Measurements from ENCODE around the gene ANKRD27. TPM values are rescaled to one million over a fixed set of nuclear protein-coding genes. Genes with fewer than 3 reads are reported as not detected.
"Not testable (repeated sequence)": the region's sequence is repeated elsewhere in the genome, so short reads cannot be mapped to it uniquely, and the experiment has no call there.

Gene ANKRD27
- total RNA-seq, 2 experiments from 2014 or later: 16.5 to 17.6 TPM

DNA sequence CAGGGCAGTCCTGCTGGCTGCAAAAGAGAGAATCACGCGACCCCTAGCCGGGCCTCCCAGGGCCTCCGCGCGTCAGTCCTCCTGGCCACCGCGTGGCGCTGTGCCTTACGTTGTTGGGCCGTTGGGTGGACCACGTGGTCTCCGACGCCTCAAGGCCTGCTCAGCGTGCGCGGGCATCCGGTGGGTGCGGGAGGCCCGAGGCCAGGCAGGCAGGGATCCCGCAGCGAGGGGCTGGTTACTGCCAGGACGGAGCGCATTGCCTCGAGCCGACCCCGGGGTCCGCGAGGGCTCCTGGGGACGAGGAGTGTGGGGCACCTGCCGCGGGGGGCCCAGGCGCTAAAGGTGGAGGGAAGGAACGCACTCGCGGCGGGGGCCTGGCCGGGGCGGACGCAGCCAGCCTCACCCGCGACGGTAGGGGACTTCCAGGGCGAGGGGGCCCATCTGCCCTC is 44.7 kb upstream of the ANKRD27 start, which contains the start of gene TDRD12:
TDRD12 (plus strand) TSS at position 157 of the 449 bp plus-strand sequence. CDS start 306 bp downstream, outside the sequence.
- no peak within 1 kb of the TSS for H3K27ac Mint-ChIP-seq
- POLR2A ChIA-PET: no interaction called here
- CTCF ChIA-PET: no interaction called here
- intact Hi-C loops (cut with DNase I, micrococcal nuclease): no loop called here
- Histone ChIP-seq H3K4me3 (ENCODE audit: low read length) (no peak within 1 kb of the TSS), H3K4me1 (ENCODE audit: insufficient read depth, low read length) (no peaks in the 10 kb centered on the region), H3K27me3 (ENCODE audit: control insufficient read depth in 1 of 2, insufficient read depth in 2 of 2, low read length in 2 of 2) (no peaks in the 10 kb centered on the region), H3K9me3 (ENCODE audit: control insufficient read depth in 1 of 2, insufficient read depth in 1 of 2, low read length in 2 of 2) (peaks cover 0 to 10% of the 10 kb centered on the region in 2 experiments), H3K27ac (ENCODE audit: low read depth in 1 of 2, low read length in 2 of 2) (no peak within 1 kb of the TSS), H3K36me3 (ENCODE audit: insufficient read depth, low read length) (no peaks in the 10 kb centered on the region)
- H3K9me3 Mint-ChIP-seq: no peaks in the 10 kb centered on the region
- TF ChIP-seq, protein P1, sequence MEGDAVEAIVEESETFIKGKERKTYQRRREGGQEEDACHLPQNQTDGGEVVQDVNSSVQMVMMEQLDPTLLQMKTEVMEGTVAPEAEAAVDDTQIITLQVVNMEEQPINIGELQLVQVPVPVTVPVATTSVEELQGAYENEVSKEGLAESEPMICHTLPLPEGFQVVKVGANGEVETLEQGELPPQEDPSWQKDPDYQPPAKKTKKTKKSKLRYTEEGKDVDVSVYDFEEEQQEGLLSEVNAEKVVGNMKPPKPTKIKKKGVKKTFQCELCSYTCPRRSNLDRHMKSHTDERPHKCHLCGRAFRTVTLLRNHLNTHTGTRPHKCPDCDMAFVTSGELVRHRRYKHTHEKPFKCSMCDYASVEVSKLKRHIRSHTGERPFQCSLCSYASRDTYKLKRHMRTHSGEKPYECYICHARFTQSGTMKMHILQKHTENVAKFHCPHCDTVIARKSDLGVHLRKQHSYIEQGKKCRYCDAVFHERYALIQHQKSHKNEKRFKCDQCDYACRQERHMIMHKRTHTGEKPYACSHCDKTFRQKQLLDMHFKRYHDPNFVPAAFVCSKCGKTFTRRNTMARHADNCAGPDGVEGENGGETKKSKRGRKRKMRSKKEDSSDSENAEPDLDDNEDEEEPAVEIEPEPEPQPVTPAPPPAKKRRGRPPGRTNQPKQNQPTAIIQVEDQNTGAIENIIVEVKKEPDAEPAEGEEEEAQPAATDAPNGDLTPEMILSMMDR (IDR thresholded peaks at IDR 0.05): no peak
- H3K4me3 Mint-ChIP-seq: no peak within 1 kb of the TSS
- peaks cover 8% of the 10 kb centered on the region for H3K36me3 Mint-ChIP-seq (ENCODE audit: low read depth)
- ATAC-seq (ENCODE audit: poor library complexity) (no peak), DNase-seq (peak in 1 of 14 experiments; percentile 19)
- no peaks in the 10 kb centered on the region for H3K27me3 Mint-ChIP-seq
- H3K4me1 Mint-ChIP-seq (ENCODE audit: low read depth): no peaks in the 10 kb centered on the region

GRCh38 chr19:32718286-32718685 is 43.3 kb upstream of the ANKRD27 start:
- no peak overlapping the region for H3K4me3 ChIP-seq (ENCODE audit: low read length)
- Mint-ChIP-seq H3K9me3 (no peaks in the 10 kb centered on the region), H3K4me1 (ENCODE audit: low read depth) (no peaks in the 10 kb centered on the region), H3K27me3 (no peaks in the 10 kb centered on the region), H3K27ac (no peak overlapping the region), H3K4me3 (no peak overlapping the region), H3K36me3 (ENCODE audit: low read depth) (peaks cover 15% of the 10 kb centered on the region)
- CTCF ChIA-PET: no interaction called here
- H3K36me3 ChIP-seq (ENCODE audit: insufficient read depth, low read length): peaks cover 6% of the 10 kb centered on the region
- H3K27ac ChIP-seq (ENCODE audit: low read depth in 1 of 2, low read length in 2 of 2): no peak overlapping the region
- ATAC-seq (ENCODE audit: poor library complexity) (no peak), DNase-seq (no peak)
- H3K27me3 ChIP-seq (ENCODE audit: control insufficient read depth in 1 of 2, insufficient read depth in 2 of 2, low read length in 2 of 2): no peaks in the 10 kb centered on the region
- POLR2A ChIA-PET: interaction anchor here (0.7 kb wide), 1 partner anchor 571 kb away, joined by 3 read pairs; no protein-coding TSS in a partner anchor
- intact Hi-C loops (cut with DNase I, micrococcal nuclease): no loop called here
- H3K9me3 ChIP-seq (ENCODE audit: control insufficient read depth in 1 of 2, insufficient read depth in 1 of 2, low read length in 2 of 2): peaks cover 0 to 10% of the 10 kb centered on the region in 2 experiments
- TF ChIP-seq, protein P1 (IDR thresholded peaks at IDR 0.05): no peak
- no peaks in the 10 kb centered on the region for H3K4me1 ChIP-seq (ENCODE audit: insufficient read depth, low read length)

DNA sequence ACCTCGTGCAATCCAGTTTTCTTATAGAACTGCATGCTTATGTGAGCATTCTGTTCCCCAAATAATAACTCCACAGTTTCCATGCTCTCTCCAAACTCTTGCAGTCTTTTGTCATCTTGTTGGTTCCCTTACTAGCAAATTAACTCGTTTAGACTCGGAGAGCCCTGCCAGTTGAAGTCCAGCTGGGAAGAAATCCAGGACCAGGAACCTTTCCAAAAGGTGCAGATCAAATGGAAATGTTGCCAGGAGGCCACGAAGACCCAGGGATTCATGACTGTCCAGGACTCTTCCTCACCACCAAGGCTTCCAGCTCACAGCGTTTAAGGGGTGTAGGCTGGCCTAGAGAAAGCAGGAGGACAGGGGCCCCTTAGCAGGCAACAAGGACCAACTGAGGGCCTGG is 42.5 kb upstream of the ANKRD27 start:
- CTCF ChIA-PET: no interaction called here
- peaks cover 11% of the 10 kb centered on the region for H3K36me3 ChIP-seq (ENCODE audit: insufficient read depth, low read length)

DNA sequence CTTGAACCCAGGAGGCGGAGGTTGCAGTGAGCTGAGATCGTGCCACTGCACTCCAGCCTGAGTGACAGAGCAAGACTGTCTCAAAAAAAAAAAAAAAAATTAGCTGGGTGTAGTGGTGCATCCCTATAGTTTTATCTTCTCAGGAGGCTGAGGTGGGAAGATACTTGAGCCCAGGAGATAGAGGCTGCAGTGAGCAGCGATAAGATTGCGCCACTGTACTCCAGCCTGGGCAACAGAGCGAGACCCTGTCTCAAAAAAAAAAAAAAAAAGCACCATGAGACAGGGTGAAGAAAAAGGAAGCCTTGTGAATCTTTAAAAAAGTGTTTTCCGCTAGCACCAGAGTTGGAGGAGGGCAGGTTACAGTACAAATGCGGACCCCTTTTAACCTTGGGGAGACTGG is 41.2 kb upstream of the ANKRD27 start:
- CTCF ChIA-PET; H3K27ac Mint-ChIP-seq; H3K27me3 Mint-ChIP-seq; H3K4me1 ChIP-seq (ENCODE audit: insufficient read depth, low read length); H3K9me3 ChIP-seq (ENCODE audit: control insufficient read depth in 1 of 2, insufficient read depth in 1 of 2, low read length in 2 of 2); H3K9me3 Mint-ChIP-seq; H3K4me3 Mint-ChIP-seq; intact Hi-C loops (cut with DNase I, micrococcal nuclease); DNase-seq; H3K4me1 Mint-ChIP-seq (ENCODE audit: low read depth); ATAC-seq (ENCODE audit: poor library complexity); H3K27me3 ChIP-seq (ENCODE audit: control insufficient read depth in 1 of 2, insufficient read depth in 2 of 2, low read length in 2 of 2); POLR2A ChIA-PET; H3K27ac ChIP-seq (ENCODE audit: low read depth in 1 of 2, low read length in 2 of 2); H3K4me3 ChIP-seq (ENCODE audit: low read length): not testable (repeated sequence)
- H3K36me3 Mint-ChIP-seq (ENCODE audit: low read depth): peaks cover 25% of the 10 kb centered on the region
- peaks cover 21% of the 10 kb centered on the region for H3K36me3 ChIP-seq (ENCODE audit: insufficient read depth, low read length)

More for the DNA sequence above, 42.5 kb upstream of the ANKRD27 start:
- Mint-ChIP-seq H3K9me3 (no peaks in the 10 kb centered on the region), H3K27me3 (no peaks in the 10 kb centered on the region), H3K36me3 (ENCODE audit: low read depth) (peaks cover 23% of the 10 kb centered on the region), H3K4me3 (no peak overlapping the region), H3K27ac (no peak overlapping the region), H3K4me1 (ENCODE audit: low read depth) (no peaks in the 10 kb centered on the region)
- no peak for DNase-seq
- no peaks in the 10 kb centered on the region for H3K27me3 ChIP-seq (ENCODE audit: control insufficient read depth in 1 of 2, insufficient read depth in 2 of 2, low read length in 2 of 2)
- no peak for ATAC-seq (ENCODE audit: poor library complexity)
- no peak overlapping the region for H3K4me3 ChIP-seq (ENCODE audit: low read length)
- H3K27ac ChIP-seq (ENCODE audit: low read depth in 1 of 2, low read length in 2 of 2): no peak overlapping the region
- POLR2A ChIA-PET: no interaction called here
- intact Hi-C loops (cut with DNase I, micrococcal nuclease): no loop called here
- no peaks in the 10 kb centered on the region for H3K4me1 ChIP-seq (ENCODE audit: insufficient read depth, low read length)
- TF ChIP-seq, protein P1 (IDR thresholded peaks at IDR 0.05): no peak
- peaks cover 0 to 10% of the 10 kb centered on the region in 2 experiments for H3K9me3 ChIP-seq (ENCODE audit: control insufficient read depth in 1 of 2, insufficient read depth in 1 of 2, low read length in 2 of 2)

Data from CD4-positive, alpha-beta T cell (primary cell).